ENCODE data around the gene CALHM6. TPM values are rescaled to one million over a fixed set of nuclear protein-coding genes. Genes with fewer than 3 reads are reported as not detected.

Gene CALHM6
- total and polyA plus RNA-seq, 10 of the 15 experiments (the other 5 are each of a cell fraction or from before 2014, with no cell fraction given), result 0.15 to 3.4 (median 1.3) TPM

DNA sequence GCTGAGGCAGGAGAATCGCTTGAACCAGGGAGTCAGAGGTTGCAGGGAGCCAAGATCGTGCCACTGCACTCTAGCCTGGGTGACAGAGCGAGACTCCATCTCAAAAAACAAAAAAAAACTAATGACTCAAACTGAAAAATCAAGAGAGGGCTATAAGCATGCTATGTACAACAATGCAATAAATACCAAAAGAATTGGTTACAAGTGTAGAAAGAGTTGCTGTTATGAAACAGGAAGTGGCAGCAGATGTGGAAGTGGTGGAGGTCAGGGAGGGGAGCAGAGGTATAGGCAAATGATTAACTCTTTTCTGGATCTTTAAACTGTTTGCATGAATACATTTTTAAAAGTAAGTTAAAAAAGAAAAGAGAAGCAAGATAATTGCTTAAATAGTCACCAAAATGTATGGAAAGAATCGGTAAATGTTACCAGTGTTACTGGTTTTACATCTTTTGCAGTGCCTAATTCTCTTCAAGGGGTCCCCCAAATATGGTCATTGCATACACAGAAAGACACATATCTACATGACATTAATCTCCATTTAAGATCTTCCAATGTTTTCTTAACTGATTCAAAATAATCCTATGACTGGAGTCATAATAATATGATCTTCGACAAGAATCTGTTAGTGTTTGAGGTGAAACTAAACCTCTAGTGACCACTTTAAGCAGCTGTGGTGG lies 15.0 kb downstream of the CALHM6 start (continued):
- TF ChIP-seq CUX1 (IDR thresholded peaks at IDR 0.05; ENCODE audit: insufficient replicate concordance, low read depth, low read length) (no peak), IRF5 (IDR thresholded peaks at IDR 0.05; ENCODE audit: borderline replicate concordance) (no peak), YBX1 (IDR thresholded peaks at IDR 0.05) (no peak), TAF1 (IDR thresholded peaks at IDR 0.05; ENCODE audit: borderline replicate concordance, low read depth, low read length) (no peak)

- peaks cover 0 to 1% of the 10 kb centered on the region in 2 experiments; a peak in 2 of 4 replicates for H3K27me3 ChIP-seq (replicated peaks in 1 of 2; ENCODE audit: control insufficient read depth in 2 of 2, insufficient read depth in 2 of 2, low read length in 1 of 2)
- no TSS peak for BruUV-seq (replicated peaks)
- 13% methylated on average over 1 of the region's 1 CpG for WGBS (ENCODE audit: insufficient coverage, insufficient replicate concordance, low lambda C conversion rate, missing lambda C conversion rate)
- in situ Hi-C loops (cut with MboI), result no loop called here
- ChIA-PET RAD21 (ENCODE audit: unreplicated experiment) (no interaction called here), POLR2A (no interaction called here), CTCF (no interaction called here), SMC1A (ENCODE audit: uncharacterized antibody, unreplicated experiment) (no interaction called here)
- H3K27ac ChIP-seq (ENCODE audit: control insufficient read depth, insufficient read depth), result no peak overlapping the region
- no peaks in the 10 kb centered on the region for H3K9me3 ChIP-seq (replicated peaks; ENCODE audit: control insufficient read depth, insufficient read depth, low read length)
- H3K9ac ChIP-seq (ENCODE audit: control insufficient read depth, insufficient read depth, low read length), result no peak overlapping the region
- no peak overlapping the region for H2AFZ ChIP-seq (ENCODE audit: control insufficient read depth, low read depth, low read length)
- DNase-seq (ENCODE audit: low read depth, low spot score) (no peak), ATAC-seq (no peak), FAIRE-seq (no peak)
- no peaks in the 10 kb centered on the region for H3K79me2 ChIP-seq (ENCODE audit: control insufficient read depth, insufficient read depth, low read length)
- intact Hi-C loops (cut with micrococcal nuclease; ENCODE audit: unreplicated experiment), result no loop called here
- H3K4me3 ChIP-seq, result no peak overlapping the region
- no peaks in the 10 kb centered on the region for H3K4me1 ChIP-seq (ENCODE audit: control insufficient read depth, insufficient read depth, low read length)
- no peaks in the 10 kb centered on the region for H4K20me1 ChIP-seq (ENCODE audit: control insufficient read depth, insufficient read depth)
- H3K4me2 ChIP-seq (ENCODE audit: control insufficient read depth, insufficient read depth), result no peak overlapping the region
- TF ChIP-seq, protein P1, sequence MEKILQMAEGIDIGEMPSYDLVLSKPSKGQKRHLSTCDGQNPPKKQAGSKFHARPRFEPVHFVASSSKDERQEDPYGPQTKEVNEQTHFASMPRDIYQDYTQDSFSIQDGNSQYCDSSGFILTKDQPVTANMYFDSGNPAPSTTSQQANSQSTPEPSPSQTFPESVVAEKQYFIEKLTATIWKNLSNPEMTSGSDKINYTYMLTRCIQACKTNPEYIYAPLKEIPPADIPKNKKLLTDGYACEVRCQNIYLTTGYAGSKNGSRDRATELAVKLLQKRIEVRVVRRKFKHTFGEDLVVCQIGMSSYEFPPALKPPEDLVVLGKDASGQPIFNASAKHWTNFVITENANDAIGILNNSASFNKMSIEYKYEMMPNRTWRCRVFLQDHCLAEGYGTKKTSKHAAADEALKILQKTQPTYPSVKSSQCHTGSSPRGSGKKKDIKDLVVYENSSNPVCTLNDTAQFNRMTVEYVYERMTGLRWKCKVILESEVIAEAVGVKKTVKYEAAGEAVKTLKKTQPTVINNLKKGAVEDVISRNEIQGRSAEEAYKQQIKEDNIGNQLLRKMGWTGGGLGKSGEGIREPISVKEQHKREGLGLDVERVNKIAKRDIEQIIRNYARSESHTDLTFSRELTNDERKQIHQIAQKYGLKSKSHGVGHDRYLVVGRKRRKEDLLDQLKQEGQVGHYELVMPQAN (conservative IDR thresholded peaks at IDR 0.05), result no peak
- TF ChIP-seq YBX1 (IDR thresholded peaks at IDR 0.05), result no peak
- TF ChIP-seq KLF5 (IDR thresholded peaks at IDR 0.05; ENCODE audit: partially characterized antibody), result no peak
- no peaks in the 10 kb centered on the region for H3K36me3 ChIP-seq (ENCODE audit: control insufficient read depth in 2 of 2, insufficient read depth in 2 of 2, low read length in 1 of 2)
Observed at GRCh38 chr6:116482780-116483179, 21.6 kb downstream of the CALHM6 start.

All from GM12878 (cell line).